Stimulated activated naive CD4-positive, alpha-beta T cell (primary cell): ENCODE results near the gene EFEMP2.

Experiments
- DNase-seq, 6 experiments: peaks; one replicate each; lab custom pipeline; 2025; lab: John Stamatoyannopoulos, UW

The EFEMP2 gene

GRCh38 chr11:65866509-65867283 lies 5.9 kb downstream of the EFEMP2 start:
- no peak for DNase-seq

- no peak for DNase-seq
Measured at GRCh38 chr11:65865550-65866172, 6.9 kb downstream of the EFEMP2 start.

- DNase-seq: no peak
Measured at GRCh38 chr11:65864706-65865471, 7.7 kb downstream of the EFEMP2 start.

- DNase-seq: no peak
Measured at GRCh38 chr11:65863889-65864705, 8.5 kb downstream of the EFEMP2 start.

GRCh38 chr11:65862941-65863888 lies 9.4 kb downstream of the EFEMP2 start:
- DNase-seq: no peak

- no peak for DNase-seq
Measured at GRCh38 chr11:65862191-65862735, 10.3 kb downstream of the EFEMP2 start.

- DNase-seq: no peak
Measured at GRCh38 chr11:65861533-65862183, 10.9 kb downstream of the EFEMP2 start.

- no peak for DNase-seq
Measured at GRCh38 chr11:65861165-65861505, 11.5 kb downstream of the EFEMP2 start.

- peak; percentile 88 to 96 (median 93) for DNase-seq
Measured at GRCh38 chr11:65860278-65861164, 12.1 kb downstream of the EFEMP2 start, which contains the start of gene MUS81. MUS81 (plus strand) TSS chr11:65860433; CDS start chr11:65860754, 321 bp downstream.

- DNase-seq: peak in 2 of 6 experiments; percentile 51 to 70
Measured at GRCh38 chr11:65859812-65860277, 12.8 kb downstream of the EFEMP2 start.

GRCh38 chr11:65859095-65859811 lies 13.3 kb downstream of the EFEMP2 start:
- DNase-seq: peak; percentile 86 to 97 (median 90)

- no peak for DNase-seq
Measured at GRCh38 chr11:65858681-65859087, 13.9 kb downstream of the EFEMP2 start.

GRCh38 chr11:65857853-65858680 lies 14.5 kb downstream of the EFEMP2 start, which contains the start of gene CFL1:
CFL1 (minus strand) TSS chr11:65858180; CDS start chr11:65858099, 81 bp downstream.
- DNase-seq: peak; percentile 92 to 97 (median 96)

- DNase-seq: peak; percentile 44 to 82 (median 68)
Measured at GRCh38 chr11:65857500-65857852, 15.1 kb downstream of the EFEMP2 start.

- DNase-seq: peak; percentile 73 to 84 (median 80)
Measured at GRCh38 chr11:65856689-65857499, 15.7 kb downstream of the EFEMP2 start.

- DNase-seq: no peak
Measured at GRCh38 chr11:65855927-65856363, 16.7 kb downstream of the EFEMP2 start.
